Neural cell (in vitro differentiated cells): ENCODE results near the gene CTDP1. TPM values are rescaled to one million over a fixed set of nuclear protein-coding genes. Genes with fewer than 3 reads are reported as not detected.

Experiments
- H2AFZ ChIP-seq: fragments of 200-600, 300-800 bp; sonication (generic), shearing (Covaris generic); 2 replicates; pipeline ENCODE4 v1.6.0; 2014; ENCODE audit warnings: low read depth, mild to moderate bottlenecking, antibody characterized with exemption, low read length, moderate library complexity
- H3F3A ChIP-seq: fragments of 200-600 bp; shearing (Covaris generic); 2 replicates; pipeline ENCODE4 v1.6.1; 2016; ENCODE audit warnings: mild to moderate bottlenecking, moderate library complexity, mixed read lengths, antibody characterized with exemption, low read length; ENCODE audit not compliant: insufficient read depth, poor library complexity, severe bottlenecking
- H3K27ac ChIP-seq: fragments of 200-600, 300-800 bp; sonication (generic), shearing (Covaris generic); 2 replicates; pipeline ENCODE4 v1.5.1; 2014; ENCODE audit warnings: mild to moderate bottlenecking, low read length, moderate library complexity
- H3K27me3 ChIP-seq: fragments of 300-800, 200-600 bp; sonication (generic), shearing (Covaris generic); 2 replicates; pipeline ENCODE4 v1.6.0; 2014; ENCODE audit warnings: mild to moderate bottlenecking, low read depth, low read length, moderate library complexity; ENCODE audit not compliant: insufficient read depth
- H3K36me3 ChIP-seq: fragments of 300-800, 200-600 bp; sonication (generic), shearing (Covaris generic); 2 replicates; pipeline ENCODE4 v1.5.1; 2014; ENCODE audit warnings: mild to moderate bottlenecking, antibody characterized with exemption, low read length, moderate library complexity; ENCODE audit not compliant: insufficient read depth
- H3K4me2 ChIP-seq: fragments of 300-800, 200-600 bp; sonication (generic), shearing (Covaris generic); 2 replicates; pipeline ENCODE4 v1.6.0; 2014; ENCODE audit warnings: mild to moderate bottlenecking, low read length
- H3K4me3 ChIP-seq: fragments of 300-800, 200-600 bp; sonication (generic), shearing (Covaris generic); 2 replicates; pipeline ENCODE4 v1.5.1; 2014; ENCODE audit warnings: mild to moderate bottlenecking, low read length, moderate library complexity
- H3K79me2 ChIP-seq: fragments of 200-600 bp; shearing (Covaris generic); replicated peaks from 2 replicates; pipeline ENCODE4 v1.6.0; 2014; ENCODE audit warnings: mild to moderate bottlenecking, low read length, moderate library complexity; ENCODE audit not compliant: insufficient read depth
- H3K9ac ChIP-seq: fragments of 300-800, 200-600 bp; sonication (generic), shearing (Covaris generic); 2 replicates; pipeline ENCODE4 v1.6.1; 2016; ENCODE audit warnings: mild to moderate bottlenecking, low read length, mixed read lengths
- H3K9me2 ChIP-seq: fragments of 200-600 bp; shearing (Covaris generic); 2 replicates; pipeline ENCODE4 v1.6.1; 2016; ENCODE audit warnings: mild to moderate bottlenecking, low read length, mixed read lengths; ENCODE audit not compliant: insufficient read depth
- H3K9me3 ChIP-seq: fragments of 200-600, 300-800 bp; sonication (generic), shearing (Covaris generic); 2 replicates; pipeline ENCODE4 v1.6.1; 2016; ENCODE audit warnings: mild to moderate bottlenecking, mixed run types, low read length, moderate library complexity, mixed read lengths
- H4K20me1 ChIP-seq: fragments of 200-600 bp; shearing (Covaris generic); 2 replicates; pipeline ENCODE4 v1.6.1; 2016; ENCODE audit warnings: mild to moderate bottlenecking, mixed run types; ENCODE audit not compliant: insufficient read depth
- EP300 ChIP-seq: fragments of 450-650 bp; conservative IDR thresholded peaks from 2 replicates; pipeline ENCODE4 v1.6.1; 2014; ENCODE audit warnings: antibody characterized with exemption, mild to moderate bottlenecking, moderate library complexity; ENCODE audit not compliant: poor library complexity, severe bottlenecking
- EZH2 ChIP-seq: fragments of 200-600, 300-800 bp; shearing (Covaris generic), sonication (generic); IDR thresholded peaks from 2 replicates; pipeline ENCODE4 v1.6.1; 2014; ENCODE audit warnings: antibody characterized with exemption, low read length, borderline replicate concordance, mild to moderate bottlenecking; ENCODE audit not compliant: insufficient read depth, poor library complexity, severe bottlenecking
- MXI1 ChIP-seq: fragments of 450-650 bp; conservative IDR thresholded peaks from 2 replicates; pipeline ENCODE4 v1.6.1; 2014; ENCODE audit warnings: antibody characterized with exemption, mild to moderate bottlenecking; ENCODE audit not compliant: poor library complexity, severe bottlenecking
- POLR2AphosphoS5 ChIP-seq: IDR thresholded peaks from 2 replicates; pipeline ENCODE4 v1.6.1; 2012
- RAD21 ChIP-seq: fragments of 450-650 bp; conservative IDR thresholded peaks from 2 replicates; pipeline ENCODE4 v1.6.1; 2014; ENCODE audit warnings: antibody characterized with exemption, mild to moderate bottlenecking, moderate library complexity
- SMC3 ChIP-seq: fragments of 450-650 bp; conservative IDR thresholded peaks from 2 replicates; pipeline ENCODE4 v1.6.1; 2014; ENCODE audit warnings: antibody characterized with exemption, mild to moderate bottlenecking, moderate library complexity; ENCODE audit not compliant: poor library complexity
- TAF1 ChIP-seq: IDR thresholded peaks from 2 replicates; pipeline ENCODE4 v1.6.1; 2012; ENCODE audit warnings: low read depth
- polyA minus RNA-seq: library from RNA; depleted of rRNA, polyadenylated mRNA; stranded (reverse); fragments of >200 nt; gene quantifications from 2 replicates; pipeline ENCODE4 v1.2.3, GENCODE V29; 2014
- polyA plus RNA-seq: library from polyadenylated mRNA; depleted of rRNA; stranded (reverse); fragments of >200 nt; gene quantifications from 2 replicates; pipeline ENCODE4 v1.2.3, GENCODE V29; 2014
- TF ChIP-seq, protein P1 (sequence below): fragments of 450-650 bp; IDR thresholded peaks from 2 replicates; pipeline ENCODE4 v1.5.1; 2014; ENCODE audit warnings: antibody characterized with exemption, mild to moderate bottlenecking, moderate library complexity; ENCODE audit not compliant: poor library complexity, severe bottlenecking
- TF ChIP-seq, protein P2 (sequence below): IDR thresholded peaks from 2 replicates; pipeline ENCODE4 v1.6.1; 2012; ENCODE audit warnings: borderline replicate concordance

Gene CTDP1, protein sequence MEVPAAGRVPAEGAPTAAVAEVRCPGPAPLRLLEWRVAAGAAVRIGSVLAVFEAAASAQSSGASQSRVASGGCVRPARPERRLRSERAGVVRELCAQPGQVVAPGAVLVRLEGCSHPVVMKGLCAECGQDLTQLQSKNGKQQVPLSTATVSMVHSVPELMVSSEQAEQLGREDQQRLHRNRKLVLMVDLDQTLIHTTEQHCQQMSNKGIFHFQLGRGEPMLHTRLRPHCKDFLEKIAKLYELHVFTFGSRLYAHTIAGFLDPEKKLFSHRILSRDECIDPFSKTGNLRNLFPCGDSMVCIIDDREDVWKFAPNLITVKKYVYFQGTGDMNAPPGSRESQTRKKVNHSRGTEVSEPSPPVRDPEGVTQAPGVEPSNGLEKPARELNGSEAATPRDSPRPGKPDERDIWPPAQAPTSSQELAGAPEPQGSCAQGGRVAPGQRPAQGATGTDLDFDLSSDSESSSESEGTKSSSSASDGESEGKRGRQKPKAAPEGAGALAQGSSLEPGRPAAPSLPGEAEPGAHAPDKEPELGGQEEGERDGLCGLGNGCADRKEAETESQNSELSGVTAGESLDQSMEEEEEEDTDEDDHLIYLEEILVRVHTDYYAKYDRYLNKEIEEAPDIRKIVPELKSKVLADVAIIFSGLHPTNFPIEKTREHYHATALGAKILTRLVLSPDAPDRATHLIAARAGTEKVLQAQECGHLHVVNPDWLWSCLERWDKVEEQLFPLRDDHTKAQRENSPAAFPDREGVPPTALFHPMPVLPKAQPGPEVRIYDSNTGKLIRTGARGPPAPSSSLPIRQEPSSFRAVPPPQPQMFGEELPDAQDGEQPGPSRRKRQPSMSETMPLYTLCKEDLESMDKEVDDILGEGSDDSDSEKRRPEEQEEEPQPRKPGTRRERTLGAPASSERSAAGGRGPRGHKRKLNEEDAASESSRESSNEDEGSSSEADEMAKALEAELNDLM
- polyA plus RNA-seq (20.7 and 22.3 TPM in 2 replicates), polyA minus RNA-seq (28.2 and 34.1 TPM in 2 replicates)

DNA sequence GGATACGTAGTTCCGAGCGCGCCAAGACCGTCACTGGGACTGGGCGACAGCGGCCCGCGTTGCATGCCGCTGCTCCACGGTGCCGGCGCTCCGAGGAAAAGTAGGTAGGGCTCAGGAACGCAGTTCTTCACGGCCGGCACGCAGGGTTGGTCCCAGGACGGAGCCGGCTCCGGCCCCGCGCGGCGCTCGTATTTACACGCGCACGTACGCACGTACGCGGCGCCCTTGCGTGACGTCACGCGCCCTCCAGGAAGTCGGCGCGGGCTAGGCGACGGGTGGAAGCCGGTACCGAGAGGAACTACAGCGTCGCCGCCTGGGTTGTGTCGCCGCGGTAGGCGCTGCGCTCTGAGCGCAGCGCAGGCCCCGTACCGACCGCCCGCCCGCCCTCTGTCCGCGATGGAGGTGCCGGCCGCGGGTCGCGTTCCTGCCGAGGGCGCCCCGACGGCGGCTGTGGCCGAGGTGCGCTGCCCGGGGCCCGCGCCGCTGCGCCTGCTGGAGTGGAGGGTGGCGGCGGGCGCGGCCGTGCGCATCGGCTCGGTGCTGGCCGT, at the start of gene CTDP1:
Gene CTDP1 (plus strand): TSS at position 252 of the 548 bp plus-strand sequence. CDS start 145 bp downstream, at position 397.
- H3K79me2 ChIP-seq = peaks cover 36% of the 10 kb centered on the region
- peak within 1 kb of the TSS; percentile 94 for H3K27ac ChIP-seq
- H3K9me2 ChIP-seq = no peaks in the 10 kb centered on the region
- peaks cover 1% of the 10 kb centered on the region for H3K9me3 ChIP-seq
- H2AFZ ChIP-seq = peak within 1 kb of the TSS; percentile 91
- H3F3A ChIP-seq = no peaks in the 10 kb centered on the region
- no peaks in the 10 kb centered on the region for H3K36me3 ChIP-seq
- TF ChIP-seq MXI1 = peak; percentile 85
- TF ChIP-seq EP300 = peak; percentile 66
- peak; percentile 81 for TF ChIP-seq POLR2AphosphoS5
- no peak for TF ChIP-seq EZH2
- TF ChIP-seq TAF1 = no peak
- TF ChIP-seq, protein P1, sequence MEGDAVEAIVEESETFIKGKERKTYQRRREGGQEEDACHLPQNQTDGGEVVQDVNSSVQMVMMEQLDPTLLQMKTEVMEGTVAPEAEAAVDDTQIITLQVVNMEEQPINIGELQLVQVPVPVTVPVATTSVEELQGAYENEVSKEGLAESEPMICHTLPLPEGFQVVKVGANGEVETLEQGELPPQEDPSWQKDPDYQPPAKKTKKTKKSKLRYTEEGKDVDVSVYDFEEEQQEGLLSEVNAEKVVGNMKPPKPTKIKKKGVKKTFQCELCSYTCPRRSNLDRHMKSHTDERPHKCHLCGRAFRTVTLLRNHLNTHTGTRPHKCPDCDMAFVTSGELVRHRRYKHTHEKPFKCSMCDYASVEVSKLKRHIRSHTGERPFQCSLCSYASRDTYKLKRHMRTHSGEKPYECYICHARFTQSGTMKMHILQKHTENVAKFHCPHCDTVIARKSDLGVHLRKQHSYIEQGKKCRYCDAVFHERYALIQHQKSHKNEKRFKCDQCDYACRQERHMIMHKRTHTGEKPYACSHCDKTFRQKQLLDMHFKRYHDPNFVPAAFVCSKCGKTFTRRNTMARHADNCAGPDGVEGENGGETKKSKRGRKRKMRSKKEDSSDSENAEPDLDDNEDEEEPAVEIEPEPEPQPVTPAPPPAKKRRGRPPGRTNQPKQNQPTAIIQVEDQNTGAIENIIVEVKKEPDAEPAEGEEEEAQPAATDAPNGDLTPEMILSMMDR = no peak
- TF ChIP-seq RAD21 = peak; percentile 30
- peak; percentile 45 for TF ChIP-seq SMC3
- no peaks in the 10 kb centered on the region for H4K20me1 ChIP-seq
- peak within 1 kb of the TSS; percentile 95 for H3K4me2 ChIP-seq
- no peaks in the 10 kb centered on the region for H3K27me3 ChIP-seq
- peak within 1 kb of the TSS; percentile 90 for H3K9ac ChIP-seq
- H3K4me3 ChIP-seq = peak within 1 kb of the TSS; percentile 97

DNA sequence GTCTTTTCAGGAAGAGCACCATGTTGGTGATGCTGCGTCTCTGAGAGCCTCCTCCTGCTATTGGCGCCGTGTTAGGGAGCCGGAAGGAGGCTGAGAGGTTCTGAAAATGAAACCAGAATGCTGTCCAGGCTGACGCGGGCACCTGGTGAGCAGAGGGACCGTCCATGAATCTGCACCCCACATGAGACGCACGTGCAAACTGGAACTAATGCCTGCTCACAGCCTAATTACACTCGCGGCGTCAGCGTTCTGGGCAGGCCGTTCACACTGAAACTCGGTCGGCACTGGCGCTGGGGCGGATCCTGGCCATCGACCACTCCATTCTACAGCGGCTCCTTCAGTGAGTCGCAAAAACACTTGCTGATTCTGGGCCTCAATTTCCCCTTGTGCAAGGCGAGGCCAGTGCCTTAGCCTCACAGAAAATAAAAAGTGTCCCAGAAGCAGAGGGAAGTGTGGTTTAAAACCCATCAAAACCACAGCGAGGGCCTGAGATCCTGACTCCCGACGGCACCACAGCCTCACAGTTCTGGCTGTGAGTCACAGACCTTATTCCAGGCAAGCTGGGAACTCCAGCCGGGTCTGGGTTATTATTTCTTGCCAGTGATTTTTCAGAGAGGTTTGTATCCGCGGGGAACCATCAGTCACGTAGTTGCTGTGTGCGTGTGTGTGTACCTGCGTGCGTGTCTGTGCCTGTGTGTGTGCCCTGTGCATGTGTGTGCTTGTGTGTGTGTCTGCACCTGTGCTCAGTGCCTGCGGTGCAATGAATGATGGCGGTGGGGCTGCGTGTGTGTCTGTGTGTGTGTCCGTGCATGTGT, 49.1 kb upstream of the CTDP1 start:
- H3F3A ChIP-seq = no peaks in the 10 kb centered on the region
- no peak overlapping the region for H3K4me3 ChIP-seq
- no peak overlapping the region for H3K9ac ChIP-seq
- TF ChIP-seq MXI1 = no peak
- TF ChIP-seq, protein P1 = no peak
- TF ChIP-seq RAD21 = no peak
- TF ChIP-seq SMC3 = no peak
- TF ChIP-seq, protein P2, sequence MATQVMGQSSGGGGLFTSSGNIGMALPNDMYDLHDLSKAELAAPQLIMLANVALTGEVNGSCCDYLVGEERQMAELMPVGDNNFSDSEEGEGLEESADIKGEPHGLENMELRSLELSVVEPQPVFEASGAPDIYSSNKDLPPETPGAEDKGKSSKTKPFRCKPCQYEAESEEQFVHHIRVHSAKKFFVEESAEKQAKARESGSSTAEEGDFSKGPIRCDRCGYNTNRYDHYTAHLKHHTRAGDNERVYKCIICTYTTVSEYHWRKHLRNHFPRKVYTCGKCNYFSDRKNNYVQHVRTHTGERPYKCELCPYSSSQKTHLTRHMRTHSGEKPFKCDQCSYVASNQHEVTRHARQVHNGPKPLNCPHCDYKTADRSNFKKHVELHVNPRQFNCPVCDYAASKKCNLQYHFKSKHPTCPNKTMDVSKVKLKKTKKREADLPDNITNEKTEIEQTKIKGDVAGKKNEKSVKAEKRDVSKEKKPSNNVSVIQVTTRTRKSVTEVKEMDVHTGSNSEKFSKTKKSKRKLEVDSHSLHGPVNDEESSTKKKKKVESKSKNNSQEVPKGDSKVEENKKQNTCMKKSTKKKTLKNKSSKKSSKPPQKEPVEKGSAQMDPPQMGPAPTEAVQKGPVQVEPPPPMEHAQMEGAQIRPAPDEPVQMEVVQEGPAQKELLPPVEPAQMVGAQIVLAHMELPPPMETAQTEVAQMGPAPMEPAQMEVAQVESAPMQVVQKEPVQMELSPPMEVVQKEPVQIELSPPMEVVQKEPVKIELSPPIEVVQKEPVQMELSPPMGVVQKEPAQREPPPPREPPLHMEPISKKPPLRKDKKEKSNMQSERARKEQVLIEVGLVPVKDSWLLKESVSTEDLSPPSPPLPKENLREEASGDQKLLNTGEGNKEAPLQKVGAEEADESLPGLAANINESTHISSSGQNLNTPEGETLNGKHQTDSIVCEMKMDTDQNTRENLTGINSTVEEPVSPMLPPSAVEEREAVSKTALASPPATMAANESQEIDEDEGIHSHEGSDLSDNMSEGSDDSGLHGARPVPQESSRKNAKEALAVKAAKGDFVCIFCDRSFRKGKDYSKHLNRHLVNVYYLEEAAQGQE = no peak
- no peak for TF ChIP-seq POLR2AphosphoS5
- TF ChIP-seq EP300 = no peak
- TF ChIP-seq TAF1 = no peak
- H4K20me1 ChIP-seq = no peaks in the 10 kb centered on the region
- no peak overlapping the region for H3K4me2 ChIP-seq
- no peaks in the 10 kb centered on the region for H3K27me3 ChIP-seq
- H3K27ac ChIP-seq = no peak overlapping the region
- no peaks in the 10 kb centered on the region for H3K36me3 ChIP-seq
- no peaks in the 10 kb centered on the region for H3K9me2 ChIP-seq
- no peaks in the 10 kb centered on the region for H3K79me2 ChIP-seq
- no peak overlapping the region for H2AFZ ChIP-seq
- H3K9me3 ChIP-seq = no peaks in the 10 kb centered on the region
